Measurements from ENCODE around the gene PPP4C. TPM values are rescaled to one million over a fixed set of nuclear protein-coding genes. Genes with fewer than 3 reads are reported as not detected.
"Not testable (repeated sequence)": the region's sequence is repeated elsewhere in the genome, so short reads cannot be mapped to it uniquely, and the experiment has no call there.

Gene PPP4C
- polyA plus RNA-seq, 10 donors, result 44.3 to 78.8 (median 57.1) TPM

DNA sequence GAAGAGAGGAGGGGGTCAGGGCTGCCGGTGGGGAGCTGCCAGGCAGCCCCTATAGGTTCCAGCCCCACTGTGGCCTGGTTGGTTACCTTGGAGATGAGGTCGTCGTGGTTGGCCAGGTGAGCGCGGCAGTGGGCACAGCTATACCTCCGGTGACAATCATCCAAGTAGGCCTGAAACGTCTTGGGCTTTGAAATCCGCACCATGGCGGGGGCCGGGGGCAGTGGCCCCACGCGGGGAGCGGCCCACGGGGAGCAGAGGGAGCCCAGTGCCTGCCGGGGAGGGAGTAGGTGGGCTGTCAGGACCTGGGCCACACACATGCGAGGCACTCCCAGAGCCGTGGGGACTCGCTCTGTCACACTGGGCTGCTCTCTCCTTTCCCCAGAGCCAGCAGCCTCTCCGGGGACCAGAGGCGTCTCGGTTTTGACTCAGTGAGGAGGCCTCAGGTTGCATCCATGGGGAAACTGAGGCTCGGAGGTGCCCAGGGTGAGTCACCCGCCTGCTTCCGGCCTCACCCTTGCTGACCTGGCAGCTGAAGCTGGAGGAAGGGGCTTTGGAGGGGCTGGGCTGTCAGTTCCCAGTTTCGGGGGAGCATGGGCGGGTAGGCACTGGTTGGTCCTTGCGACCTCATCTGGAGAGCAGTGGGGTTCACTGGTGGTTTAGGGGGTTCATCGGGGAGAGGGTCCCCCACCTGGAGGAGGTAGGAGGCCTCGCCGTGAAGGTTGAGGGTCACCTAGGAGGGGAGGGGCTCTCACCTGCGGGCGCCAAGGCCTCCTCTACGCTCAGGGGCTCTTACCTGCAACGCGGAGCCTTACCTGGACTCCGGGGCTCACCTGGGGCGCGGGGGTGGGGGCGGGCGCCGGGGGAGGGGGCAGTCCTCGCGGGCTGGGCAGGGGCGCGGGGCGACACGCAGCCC is 19.6 kb downstream of the PPP4C start:
- no peak for DNase-seq

DNA sequence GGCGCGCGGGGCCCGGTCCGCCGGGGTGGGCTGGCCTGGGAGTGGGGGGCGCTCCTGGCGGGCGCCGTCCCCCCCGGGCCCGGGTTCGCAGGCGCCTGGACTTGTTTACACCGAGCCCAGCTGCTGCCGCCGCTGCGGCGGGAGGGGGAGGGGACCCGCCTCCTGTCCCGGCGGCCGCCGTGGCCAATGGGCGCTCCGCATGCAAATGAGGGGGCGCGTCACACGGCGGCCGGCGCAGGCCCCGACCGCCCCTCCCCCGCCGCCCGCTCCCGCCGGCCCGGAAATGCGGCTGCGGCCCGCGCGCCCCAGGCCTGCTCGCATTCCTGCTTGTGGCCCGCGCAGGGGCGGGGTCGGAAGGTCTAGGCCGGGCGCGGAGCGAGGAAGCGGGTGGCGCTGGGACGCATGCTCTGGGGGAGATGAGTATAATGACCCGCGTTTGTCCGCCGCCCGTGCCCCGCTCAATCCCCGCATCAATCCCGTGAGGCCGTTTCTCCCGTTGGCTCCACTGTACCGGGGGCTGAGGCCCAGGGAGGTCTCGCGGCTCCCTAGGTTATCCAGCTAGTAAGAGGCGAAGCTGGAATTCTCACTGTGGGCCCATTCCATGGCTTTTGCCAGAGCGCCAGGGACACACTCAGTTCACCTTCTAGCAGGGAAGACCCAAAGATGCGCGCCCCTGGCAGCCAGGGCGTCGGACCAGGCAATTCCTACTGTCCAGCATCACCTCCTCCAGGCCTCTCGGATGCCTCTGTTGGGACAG is 20.5 kb downstream of the PPP4C start, which contains the start of gene YPEL3:
YPEL3 (minus strand) TSS at position 109 of the 757 bp plus-strand sequence. CDS start 731 bp downstream, outside the sequence.
- DNase-seq, result peak; percentile 89 to 96 (median 90)

DNA sequence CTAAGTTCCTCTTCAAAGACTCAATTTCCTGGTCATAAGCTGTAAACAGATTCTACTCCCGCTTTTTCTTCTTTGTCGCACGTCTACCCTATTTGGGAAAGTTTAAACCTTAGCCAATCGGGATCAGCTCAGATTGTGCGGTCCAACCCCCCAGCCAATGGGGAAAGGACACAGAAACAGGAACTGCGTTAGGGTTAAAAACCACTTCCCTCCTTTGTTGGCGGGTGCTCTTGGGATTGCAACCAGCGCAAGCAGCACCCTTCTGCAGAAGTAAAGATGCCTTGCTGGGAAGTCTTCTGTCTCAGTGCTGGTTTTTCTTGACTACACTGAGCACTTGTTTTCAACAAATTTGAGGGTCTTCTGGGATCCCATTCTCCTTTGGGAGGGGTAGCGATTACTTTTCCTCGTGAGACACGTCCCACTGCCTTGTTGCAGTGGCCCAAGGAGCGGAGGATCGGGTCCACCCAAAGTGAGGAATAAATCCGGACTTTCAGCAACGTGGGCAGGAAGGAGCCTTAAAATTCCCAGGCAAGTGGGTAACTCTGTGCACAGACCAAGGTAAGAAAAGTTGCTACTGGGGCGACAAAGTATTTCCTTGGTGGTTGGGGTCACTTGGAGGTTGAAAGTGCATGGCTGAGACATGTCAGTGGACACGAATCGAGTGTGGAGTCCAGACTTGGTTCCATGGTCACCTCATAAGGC is 21.2 kb downstream of the PPP4C start:
- no peak for DNase-seq

DNA sequence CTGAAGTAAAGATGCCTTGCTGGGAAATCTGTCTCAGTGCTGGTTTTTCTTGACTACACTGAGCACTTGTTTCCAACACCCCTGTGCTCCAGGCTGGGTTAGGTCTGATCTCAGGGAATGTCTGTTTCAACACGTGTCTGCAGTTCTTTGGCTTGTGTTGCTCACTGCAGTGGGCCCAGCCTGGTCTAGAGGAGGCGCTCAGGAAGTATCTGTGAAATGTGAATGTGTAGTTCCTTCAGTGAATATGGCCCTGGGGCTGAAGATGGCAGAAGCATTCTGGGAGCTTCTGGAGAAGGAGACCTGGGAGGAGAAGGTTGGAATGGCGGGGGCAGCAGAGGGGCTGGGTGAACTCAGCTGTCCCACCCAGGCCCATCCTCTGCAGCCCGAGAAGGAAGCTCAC is 28.3 kb downstream of the PPP4C start:
- no peak for DNase-seq

DNA sequence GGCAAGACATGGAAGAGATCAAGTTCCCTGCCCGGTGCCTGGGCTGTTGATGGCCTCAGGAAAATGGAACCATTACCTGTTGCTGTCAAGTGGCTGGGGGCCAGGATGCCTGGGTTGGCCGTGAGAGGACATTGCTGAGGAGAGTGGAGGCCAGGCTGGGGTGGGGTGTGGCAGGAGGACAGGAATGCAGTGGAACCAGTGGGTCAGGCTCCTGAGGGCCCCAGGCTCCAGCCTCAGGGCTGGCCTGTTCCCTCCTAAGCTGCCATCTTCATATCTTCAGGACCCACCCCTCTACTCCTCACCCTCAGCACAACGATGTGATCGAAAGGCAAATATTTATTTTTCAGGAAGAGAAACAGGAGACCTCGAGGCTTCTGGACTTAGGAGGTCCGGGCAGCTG is 28.7 kb downstream of the PPP4C start:
- DNase-seq, result no peak

DNA sequence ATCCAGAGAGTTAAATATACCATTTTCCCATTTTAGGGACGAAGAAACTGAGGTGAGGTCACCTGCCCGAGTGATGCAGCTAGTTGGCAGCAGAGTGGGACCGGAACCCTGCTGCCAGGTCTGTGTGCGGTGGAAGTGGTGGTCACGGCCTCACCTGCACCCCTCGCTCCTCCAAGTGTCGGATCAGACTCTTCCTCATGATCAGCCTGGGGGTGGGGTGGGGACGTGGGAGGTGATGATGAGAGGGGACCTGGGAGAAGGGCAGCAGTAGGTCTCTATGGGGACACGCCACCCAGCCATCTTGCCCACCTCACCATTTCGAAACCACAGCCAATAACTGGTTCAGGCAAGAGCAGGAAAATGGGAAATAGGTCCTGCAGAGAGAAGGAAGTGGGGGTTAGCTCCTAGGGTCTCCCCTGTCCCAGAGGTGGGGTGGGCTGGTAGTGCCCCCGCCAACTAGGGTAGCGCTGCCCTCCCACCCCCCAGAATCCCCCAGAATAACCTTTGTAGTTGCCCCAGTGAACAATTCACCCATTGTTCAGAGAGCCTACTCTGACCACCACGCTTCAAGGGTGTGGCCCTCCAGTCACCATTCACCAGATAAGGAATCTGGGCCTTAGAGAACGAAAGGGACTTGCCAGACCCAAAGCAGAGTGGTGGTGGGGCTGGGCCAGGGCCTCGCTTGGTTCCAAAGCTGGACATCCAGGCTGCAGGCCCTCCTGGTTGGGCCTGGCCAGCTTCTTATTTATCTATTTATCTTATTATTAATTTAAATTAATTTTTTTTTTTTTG is 32.5 kb downstream of the PPP4C start:
- DNase-seq, result no peak

DNA sequence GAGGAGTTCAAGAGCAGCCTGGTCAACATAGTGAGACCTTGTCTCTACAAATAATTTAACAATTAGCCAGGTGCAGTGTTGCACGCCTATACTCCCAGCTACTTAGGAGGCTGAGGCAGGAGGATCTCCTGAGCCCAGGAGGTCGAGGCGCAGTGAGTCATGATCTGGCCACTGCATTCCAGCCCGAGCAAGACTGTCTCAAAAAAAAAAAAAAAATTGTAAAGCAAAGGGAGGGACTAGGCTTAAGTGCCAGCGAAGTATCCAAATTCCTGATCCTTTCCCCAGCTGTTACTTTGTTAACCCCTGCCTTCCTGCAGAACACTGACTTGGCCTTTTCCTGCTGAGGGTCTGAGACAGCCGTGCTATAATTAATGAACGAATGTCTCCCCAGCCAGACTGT is 34.9 kb downstream of the PPP4C start:
- peak in 1 of 3 donors; percentile 73 for DNase-seq

DNA sequence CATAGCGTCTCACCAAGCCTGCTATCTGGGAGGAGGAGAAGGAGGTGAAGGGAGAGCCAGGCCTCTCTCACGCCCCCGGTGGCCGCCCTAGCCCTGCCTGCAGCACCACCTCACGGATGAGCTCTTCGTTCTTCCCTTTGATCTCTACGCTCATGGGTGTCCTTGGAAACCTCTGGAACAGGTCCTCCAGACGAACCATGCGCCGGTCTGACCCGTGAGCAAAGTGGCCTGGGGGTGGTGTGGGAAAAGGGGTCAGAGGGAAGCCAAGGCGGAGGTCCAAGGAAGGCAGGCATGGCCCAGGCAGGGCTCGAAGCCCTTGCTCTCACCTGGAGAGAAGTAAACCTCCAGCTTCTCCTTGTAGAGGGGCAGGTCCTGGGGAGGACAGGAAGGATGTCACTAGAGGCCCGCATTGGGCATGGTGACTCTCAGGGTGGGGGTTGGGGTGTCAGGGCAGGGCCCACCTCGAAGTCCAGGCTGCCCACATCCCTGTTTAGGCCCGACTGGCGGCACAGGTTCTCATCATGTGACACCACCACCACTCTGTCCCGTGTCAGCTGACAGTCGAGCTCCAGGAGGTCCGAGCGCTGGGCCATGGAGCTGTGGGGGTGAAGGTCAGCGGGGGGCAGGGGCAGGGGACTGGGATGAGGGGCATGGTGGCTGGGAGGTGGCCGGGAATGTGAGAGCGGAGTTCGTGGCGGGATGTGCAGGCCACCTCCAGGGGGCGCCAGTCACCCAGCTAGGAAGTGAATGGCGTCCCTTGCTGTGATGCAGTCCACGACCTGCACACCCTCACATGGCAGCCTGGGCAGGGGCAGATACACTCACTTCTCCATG is 36.6 kb downstream of the PPP4C start:
- no peak for DNase-seq

DNA sequence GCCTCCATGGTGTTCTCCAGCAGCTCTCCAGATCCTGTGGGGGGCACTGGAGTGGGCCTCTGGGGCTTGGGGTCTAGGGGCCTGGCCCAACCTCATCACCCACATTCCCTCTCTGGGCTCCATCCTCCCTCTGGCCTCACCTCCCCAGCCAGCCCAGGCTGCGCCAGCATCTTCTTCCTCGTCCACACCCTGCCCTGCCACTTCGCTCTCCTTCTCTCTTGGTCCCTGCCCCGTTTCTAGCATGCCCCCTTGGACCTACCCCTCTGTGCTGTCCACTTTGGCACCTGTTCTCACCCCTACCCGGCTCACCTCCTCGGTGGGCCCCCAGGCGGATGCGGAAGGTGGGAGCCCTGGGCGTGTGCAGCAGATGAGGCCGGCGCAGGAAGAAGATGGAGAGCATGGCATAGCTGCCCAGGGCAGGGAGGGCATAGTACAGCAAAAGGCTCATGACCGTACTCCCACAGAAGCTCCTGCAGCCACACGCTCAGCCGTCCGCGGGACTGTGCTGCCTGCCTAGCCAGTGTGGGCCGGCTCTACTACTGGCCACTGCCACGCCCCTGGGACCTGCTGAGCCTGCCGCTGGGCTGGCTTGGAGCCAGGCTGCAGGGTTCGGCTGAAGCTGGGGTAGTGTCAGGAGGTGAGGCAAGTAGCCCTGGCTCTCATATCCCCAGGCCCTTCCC is 37.4 kb downstream of the PPP4C start, which contains the start of gene GDPD3:
GDPD3 (minus strand) TSS at position 507 of the 680 bp plus-strand sequence; CDS start at position 448, 59 bp downstream.
- no peak for DNase-seq

DNA sequence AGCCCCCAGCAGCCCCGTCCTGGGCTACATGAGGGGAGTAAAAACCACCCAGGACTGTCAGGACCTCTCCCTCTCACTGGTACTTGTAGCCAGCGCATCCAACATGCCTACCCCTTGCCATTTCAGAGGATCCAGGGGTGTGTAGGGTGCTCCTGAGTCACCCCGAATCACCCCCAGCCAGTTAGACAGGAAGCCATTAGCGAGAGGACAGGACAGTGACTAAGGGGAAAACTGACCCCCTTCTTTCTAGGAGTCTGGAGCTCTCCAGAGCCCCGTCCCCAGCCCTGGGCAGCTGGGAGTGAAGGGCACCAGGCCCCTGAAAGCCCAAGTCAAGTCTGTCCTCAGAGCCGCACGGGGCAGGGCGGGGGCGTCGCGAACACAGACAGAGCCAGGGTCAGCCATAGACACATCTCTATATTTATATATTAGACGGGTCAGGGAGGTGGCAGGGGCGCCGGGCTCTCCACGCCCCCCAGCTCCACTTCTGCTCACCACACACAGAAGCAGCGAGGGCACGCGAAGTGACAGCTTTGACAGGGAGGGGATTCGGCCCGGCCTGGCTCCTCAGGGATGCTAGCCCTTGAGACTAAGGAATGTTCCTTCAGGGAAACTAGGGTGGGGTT is 38.0 kb downstream of the PPP4C start:
- no peak for DNase-seq

DNA sequence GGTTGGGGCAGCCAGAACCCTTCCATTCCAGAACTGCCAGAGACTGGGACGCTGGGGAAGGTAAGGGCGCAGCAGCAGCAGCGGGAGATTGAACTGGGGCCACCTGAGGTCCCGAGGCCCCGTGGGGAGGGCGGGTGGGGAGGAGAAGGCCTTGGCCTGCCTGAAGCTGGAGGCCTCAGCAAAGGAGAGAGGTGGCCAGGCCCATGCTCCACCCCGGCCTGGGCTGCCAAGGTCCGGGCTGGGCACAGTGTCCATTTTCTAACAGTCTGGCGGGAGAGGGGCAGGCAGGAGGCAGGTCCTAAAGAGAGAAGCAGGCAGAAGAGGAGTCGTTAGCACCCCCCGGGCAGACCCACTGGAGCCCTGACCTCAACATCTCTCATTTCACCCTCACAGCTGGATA is 38.6 kb downstream of the PPP4C start:
- no peak for DNase-seq

DNA sequence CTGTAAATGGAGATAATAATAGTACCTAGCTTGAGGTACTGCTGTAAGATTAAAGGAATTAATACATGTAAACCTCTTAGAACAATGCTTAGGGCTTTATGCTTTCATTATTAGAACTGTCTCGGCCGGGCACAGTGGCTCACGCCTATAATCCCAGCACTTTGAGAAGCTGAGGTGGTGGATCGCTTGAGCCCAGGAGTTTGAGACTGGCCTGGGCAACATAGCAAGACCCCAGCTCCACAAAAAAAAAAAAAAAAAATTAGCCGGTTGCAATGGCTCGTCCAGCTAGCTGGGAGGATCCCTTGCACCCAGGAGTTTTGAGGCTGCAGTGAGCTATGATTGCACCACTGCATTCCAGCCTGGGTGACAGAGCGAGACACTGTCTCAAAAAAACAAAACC is 39.0 kb downstream of the PPP4C start:
- not testable (repeated sequence) for DNase-seq

DNA sequence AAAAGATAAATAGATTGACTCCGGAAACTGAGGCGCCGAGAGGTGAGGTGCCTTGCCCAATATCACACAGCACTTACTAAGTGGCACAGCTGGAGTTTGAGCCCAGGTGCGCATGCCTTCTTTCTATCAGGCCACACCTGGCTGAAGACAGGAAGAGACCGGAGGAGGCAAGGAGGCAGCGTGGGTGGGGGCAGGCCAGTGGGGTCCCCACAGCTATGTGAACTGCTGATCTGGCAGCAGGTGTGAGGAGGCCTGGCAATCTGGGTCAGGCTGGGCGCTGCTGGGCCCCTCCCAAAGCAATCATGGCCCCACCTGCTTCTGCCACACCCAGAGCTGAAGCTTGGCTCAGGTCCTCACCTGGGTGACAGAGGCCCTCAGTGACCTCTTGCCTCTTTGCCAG is 39.4 kb downstream of the PPP4C start:
- DNase-seq, result no peak

DNA sequence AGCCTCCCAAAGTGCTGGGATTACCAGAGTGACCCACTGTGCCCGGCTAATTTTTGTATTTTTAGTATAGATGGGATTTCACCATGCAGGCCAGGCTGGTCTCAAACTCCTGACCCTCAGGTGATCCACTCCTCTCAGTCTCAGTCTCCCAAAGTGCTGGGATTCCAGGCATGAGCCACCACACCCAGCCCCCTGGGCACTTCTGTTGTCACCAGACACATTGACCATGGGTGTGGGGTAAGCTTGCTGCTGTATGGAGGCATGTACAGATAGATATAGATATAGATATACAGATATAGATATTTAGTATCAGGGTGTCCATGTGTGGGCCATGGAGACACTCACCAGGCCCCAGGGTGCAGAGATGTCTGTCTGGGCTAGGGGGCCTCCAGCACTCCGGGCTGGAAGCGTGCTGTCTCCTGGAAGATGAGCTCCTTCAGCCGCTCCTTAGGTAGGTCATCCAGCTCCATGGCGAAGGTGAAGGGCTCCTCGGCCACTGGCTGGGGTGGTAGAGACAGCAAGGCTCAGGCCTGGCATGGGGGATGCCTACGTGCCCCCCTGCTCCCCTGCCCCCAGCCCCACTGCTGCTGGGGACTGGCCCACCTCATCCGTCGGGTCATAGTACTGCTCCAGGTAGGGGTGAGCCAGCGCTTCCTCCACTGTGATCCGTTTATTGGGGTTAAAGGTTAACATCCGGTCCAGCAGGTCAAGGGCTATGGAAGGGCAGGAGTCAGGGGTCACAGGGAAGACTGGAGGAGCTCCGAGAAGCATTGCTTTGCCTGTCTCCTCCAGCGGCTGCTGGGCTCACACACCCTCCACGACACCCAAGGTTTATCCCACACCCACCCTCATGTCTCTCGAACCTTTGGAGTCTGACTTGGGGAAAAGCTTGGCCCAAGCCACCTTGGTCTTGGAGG is 40.8 kb downstream of the PPP4C start:
- no peak for DNase-seq

DNA sequence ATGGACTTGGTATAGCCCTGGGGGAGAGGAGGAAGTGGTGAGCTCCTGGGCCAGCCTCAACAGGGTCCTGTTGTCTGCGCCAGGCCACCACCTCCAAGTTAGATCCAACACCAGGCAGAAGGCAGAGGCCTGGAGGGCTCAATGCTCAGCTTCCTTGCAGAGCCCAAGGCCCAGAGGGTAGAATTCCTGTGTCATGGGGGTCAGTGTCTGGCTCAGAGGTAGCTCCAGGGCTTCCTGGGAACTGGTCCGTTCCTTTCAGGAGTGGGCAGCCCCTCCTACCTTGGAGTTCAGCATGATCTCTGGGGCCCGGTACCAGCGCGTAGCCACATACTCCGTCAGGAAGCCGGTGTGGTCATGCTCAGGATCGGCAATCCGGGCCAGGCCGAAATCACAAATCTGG is 42.0 kb downstream of the PPP4C start:
- no peak for DNase-seq

DNA sequence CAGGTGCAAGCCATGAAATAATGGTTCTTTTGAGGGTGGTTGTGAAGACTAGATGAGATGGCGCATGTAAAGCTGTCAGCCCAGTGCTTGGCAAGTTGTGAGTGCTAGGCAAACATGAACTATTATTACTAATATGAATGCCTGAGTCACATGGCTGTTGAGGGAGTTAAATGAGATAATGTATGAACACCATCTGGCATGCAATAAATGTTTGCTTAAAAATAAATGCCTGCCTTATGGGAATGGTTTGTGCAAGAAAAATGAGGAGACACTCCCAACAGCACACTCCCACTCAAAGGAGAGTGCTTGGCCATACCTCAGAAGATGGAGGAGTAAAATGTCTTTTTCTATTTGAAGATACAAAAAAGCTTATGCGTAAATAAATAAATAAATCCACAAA is 43.6 kb downstream of the PPP4C start:
- no peak for DNase-seq

DNA sequence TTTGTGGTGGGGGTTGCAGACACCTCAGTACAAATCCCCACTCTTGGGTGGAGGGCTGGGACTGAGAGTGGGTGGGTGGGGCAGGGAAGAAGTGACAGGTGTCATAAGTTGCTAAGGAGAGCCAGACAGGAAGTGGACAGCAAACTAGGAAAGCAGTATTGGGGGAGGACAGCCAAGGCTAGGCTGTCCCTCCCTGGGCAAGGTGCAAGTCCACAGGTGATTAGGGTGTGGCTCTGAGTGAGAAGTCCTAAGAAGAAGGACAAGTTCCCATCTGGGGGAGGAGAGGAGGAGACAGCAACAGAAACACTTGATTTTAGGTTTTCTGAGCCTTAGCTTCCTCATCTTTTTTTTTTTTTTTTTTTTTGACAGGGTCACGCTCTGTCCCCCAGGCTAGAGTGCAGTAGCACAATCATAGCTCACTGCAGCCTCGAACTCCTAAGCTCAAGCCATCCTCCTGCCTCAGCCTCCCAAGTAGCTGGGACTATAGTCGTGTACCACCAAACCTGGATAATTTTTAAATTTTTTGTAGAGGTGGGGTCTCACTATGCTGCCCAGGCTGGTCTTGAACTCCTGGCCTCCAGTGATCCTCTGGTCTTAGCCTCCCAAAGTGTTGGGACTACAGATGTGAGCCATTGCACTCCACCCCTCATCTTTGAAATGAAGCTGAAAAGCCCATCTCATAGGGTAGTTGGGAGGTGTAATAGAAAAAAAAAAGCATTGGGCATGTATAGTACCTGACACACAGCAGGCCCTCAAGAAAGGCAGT is 44.7 kb downstream of the PPP4C start:
- DNase-seq, result no peak
